Panc1 (cell line): Measurements from ENCODE around the gene ELAPOR2. TPM values are rescaled to one million over a fixed set of nuclear protein-coding genes. Genes with fewer than 3 reads are reported as not detected.
A peak's percentile ranks its signal among the peaks of the same experiment; 100 is the strongest.

Experiments used
- ATAC-seq: fragments of 200-7000 bp; cut with Tn5 transposase; 2 replicates; pipeline ENCODE4 v1.9.1; 2020; ENCODE audit warnings: mild to moderate bottlenecking, moderate library complexity
- Bru-seq: library from RNA; stranded (reverse); fragments of 400-500 nt; gene quantifications from one replicate; lab custom pipeline; 2021; lab: Mats Ljungman, UMichigan
- BruChase-seq, 2 experiments: library from RNA; stranded (reverse); fragments of 400-500 nt; gene quantifications; one replicate each; lab custom pipeline; 2021; lab: Mats Ljungman, UMichigan
- BruUV-seq: library from RNA; stranded (reverse); fragments of 400-500 nt; replicated peaks from 2 replicates; lab custom pipeline; 2021; lab: Mats Ljungman, UMichigan
- CTCF ChIA-PET: fragments of 300-600 bp; sonication (Branson Sonifier 250); formaldehyde crosslinking; loops from one replicate; lab custom pipeline; 2022; ENCODE audit warnings: antibody characterized with exemption; lab: Charles Lee
- POLR2A ChIA-PET: fragments of 300-600 bp; sonication (Branson Sonifier 250); formaldehyde crosslinking; loops from one replicate; lab custom pipeline; 2022; ENCODE audit warnings: antibody characterized with exemption; lab: Charles Lee
- DNase-seq: peaks from one replicate; pipeline ENCODE4 v3.0.0-alpha.2; 2010; ENCODE audit warnings: low read depth, low spot score
- H3K27ac ChIP-seq: 2 replicates; pipeline ENCODE4 v1.5.1; 2011; ENCODE audit warnings: mild to moderate bottlenecking, low read length, inconsistent platforms
- H3K27me3 ChIP-seq: fragments of 200-500 bp; sonication (Bioruptor generic); 2 replicates; pipeline ENCODE4 v1.6.0; 2014; ENCODE audit warnings: low read length, inconsistent platforms; ENCODE audit not compliant: control insufficient read depth, insufficient read depth
- H3K36me3 ChIP-seq: fragments of 200-500 bp; sonication (Bioruptor generic); 2 replicates; pipeline ENCODE4 v1.5.1; 2014; ENCODE audit warnings: inconsistent platforms, mild to moderate bottlenecking, low read length, moderate library complexity; ENCODE audit not compliant: control insufficient read depth, insufficient read depth
- H3K4me1 ChIP-seq: 2 replicates; pipeline ENCODE4 v1.5.1; 2011; ENCODE audit warnings: inconsistent platforms, mild to moderate bottlenecking, low read length, moderate library complexity; ENCODE audit not compliant: control insufficient read depth, insufficient read depth
- H3K4me3 ChIP-seq, 2 experiments: 2 replicates each; pipeline ENCODE4 v1.5.1; 2011 to 2012; ENCODE audit warnings: low read depth in 2 of 2, low read length in 2 of 2, mild to moderate bottlenecking in 2 of 2, inconsistent platforms in 1 of 2, moderate library complexity in 1 of 2
- H3K9me3 ChIP-seq: fragments of 200-500 bp; sonication (Bioruptor generic); 2 replicates; pipeline ENCODE4 v1.5.1; 2014; ENCODE audit warnings: low read depth, mild to moderate bottlenecking, inconsistent platforms, low read length, moderate library complexity; ENCODE audit not compliant: control insufficient read depth, insufficient read depth
- CTCF ChIP-seq: fragments of 450-650 bp; IDR thresholded peaks from 2 replicates; pipeline ENCODE4 v1.5.1; 2017; ENCODE audit warnings: mild to moderate bottlenecking
- POLR2AphosphoS5 ChIP-seq: IDR thresholded peaks from 2 replicates; pipeline ENCODE4 v1.6.1; 2012; ENCODE audit warnings: mild to moderate bottlenecking, low read depth, low read length, moderate library complexity
- TCF7L2 ChIP-seq: IDR thresholded peaks from 2 replicates; pipeline ENCODE4 v1.6.1; 2011; ENCODE audit warnings: mild to moderate bottlenecking, low read depth, low read length, inconsistent platforms
- in situ Hi-C: cut with HindIII; loops from 2 replicates; pipeline ENCODE4 v1.10.0; 2016; ENCODE audit warnings: low sequenced_read_pairs, low pct_unique_long_range_greater_than_20kb
- intact Hi-C: fragments of 100-400 bp; cut with micrococcal nuclease; formaldehyde crosslinking; loops from one replicate; pipeline ENCODE4 v1.10.0; 2022; ENCODE audit not compliant: unreplicated experiment
- long read RNA-seq: library from polyadenylated mRNA; unstranded; transcript quantifications from one replicate; pipeline ENCODE4 v2.0.0, GENCODE V29; 2021; ENCODE audit not compliant: unreplicated experiment
- polyA plus RNA-seq: library from polyadenylated mRNA; unstranded; fragments of >200 nt; gene quantifications from one replicate; pipeline ENCODE4 v1.2.1, GENCODE V29; 2012; ENCODE audit warnings: missing spikeins; ENCODE audit not compliant: insufficient read length
- total RNA-seq: library from RNA; stranded (reverse); gene quantifications from one replicate; pipeline ENCODE4 v1.2.1, GENCODE V29; 2021; ENCODE audit not compliant: unreplicated experiment
- TF ChIP-seq, protein P1 (sequence below), 2 experiments: IDR thresholded peaks; 2 replicates each; pipeline ENCODE4 v1.6.1; 2011 to 2012; ENCODE audit warnings: low read depth in 2 of 2, control low read depth in 1 of 2, low read length in 1 of 2, mild to moderate bottlenecking in 1 of 2, moderate library complexity in 1 of 2; ENCODE audit not compliant: insufficient read depth in 1 of 2

The ELAPOR2 gene, protein sequence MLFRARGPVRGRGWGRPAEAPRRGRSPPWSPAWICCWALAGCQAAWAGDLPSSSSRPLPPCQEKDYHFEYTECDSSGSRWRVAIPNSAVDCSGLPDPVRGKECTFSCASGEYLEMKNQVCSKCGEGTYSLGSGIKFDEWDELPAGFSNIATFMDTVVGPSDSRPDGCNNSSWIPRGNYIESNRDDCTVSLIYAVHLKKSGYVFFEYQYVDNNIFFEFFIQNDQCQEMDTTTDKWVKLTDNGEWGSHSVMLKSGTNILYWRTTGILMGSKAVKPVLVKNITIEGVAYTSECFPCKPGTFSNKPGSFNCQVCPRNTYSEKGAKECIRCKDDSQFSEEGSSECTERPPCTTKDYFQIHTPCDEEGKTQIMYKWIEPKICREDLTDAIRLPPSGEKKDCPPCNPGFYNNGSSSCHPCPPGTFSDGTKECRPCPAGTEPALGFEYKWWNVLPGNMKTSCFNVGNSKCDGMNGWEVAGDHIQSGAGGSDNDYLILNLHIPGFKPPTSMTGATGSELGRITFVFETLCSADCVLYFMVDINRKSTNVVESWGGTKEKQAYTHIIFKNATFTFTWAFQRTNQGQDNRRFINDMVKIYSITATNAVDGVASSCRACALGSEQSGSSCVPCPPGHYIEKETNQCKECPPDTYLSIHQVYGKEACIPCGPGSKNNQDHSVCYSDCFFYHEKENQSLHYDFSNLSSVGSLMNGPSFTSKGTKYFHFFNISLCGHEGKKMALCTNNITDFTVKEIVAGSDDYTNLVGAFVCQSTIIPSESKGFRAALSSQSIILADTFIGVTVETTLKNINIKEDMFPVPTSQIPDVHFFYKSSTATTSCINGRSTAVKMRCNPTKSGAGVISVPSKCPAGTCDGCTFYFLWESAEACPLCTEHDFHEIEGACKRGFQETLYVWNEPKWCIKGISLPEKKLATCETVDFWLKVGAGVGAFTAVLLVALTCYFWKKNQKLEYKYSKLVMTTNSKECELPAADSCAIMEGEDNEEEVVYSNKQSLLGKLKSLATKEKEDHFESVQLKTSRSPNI
- total RNA-seq (0.39 TPM), Bru-seq, nascent RNA (percentile 10 among the genes with signal in this experiment), BruChase-seq, experiment 1, labeled RNA remaining after a 2-hour chase (percentile 7 among the genes with signal in this experiment), BruChase-seq, experiment 2, labeled RNA remaining after a 6-hour chase (percentile 7 among the genes with signal in this experiment)
- not detected for polyA plus RNA-seq
- long read RNA-seq, result 0 reads

DNA sequence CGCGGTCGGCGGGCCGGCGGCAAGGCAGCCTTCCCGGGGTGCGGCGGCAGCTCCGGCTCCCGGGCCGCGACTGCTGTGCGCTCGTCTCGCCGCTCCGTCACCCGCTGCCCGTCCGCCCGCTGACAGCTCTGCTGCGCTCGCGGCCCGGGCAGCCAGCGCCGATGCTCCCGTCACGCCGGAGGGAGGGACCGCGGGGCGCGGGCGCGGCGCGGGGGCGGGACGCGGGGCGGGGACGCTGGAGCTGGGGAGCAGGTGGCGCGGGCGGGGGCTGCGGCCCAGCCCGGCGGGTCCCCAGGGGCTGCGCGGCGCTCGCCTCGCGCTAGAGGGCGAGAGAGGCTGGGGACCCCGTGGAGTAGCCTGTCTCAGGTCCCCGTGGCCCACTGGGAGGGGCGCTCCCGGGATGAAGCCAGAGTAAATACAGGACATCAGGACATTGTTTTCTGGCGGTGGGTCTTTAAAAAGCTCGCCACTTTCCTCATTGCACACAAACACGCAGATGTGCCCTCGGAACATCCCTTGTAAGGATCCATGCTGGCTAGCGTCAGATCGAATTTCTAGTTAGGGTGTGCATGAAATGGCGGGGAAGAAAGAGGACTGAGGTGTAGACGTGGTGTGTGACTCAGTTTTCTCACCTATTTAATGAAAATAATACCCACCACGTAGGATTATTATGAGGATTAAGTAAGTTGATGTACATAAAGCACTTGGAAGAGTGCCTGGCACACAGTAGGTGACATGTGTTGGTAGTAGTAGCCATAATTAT, at the start of gene ELAPOR2:
TSS of gene ELAPOR2 (minus strand) at position 130 of the 763 bp plus-strand sequence. CDS start 141 bp downstream, outside the sequence.
- H3K27me3 ChIP-seq, result peaks cover 10% of the 10 kb centered on the region
- ChIA-PET POLR2A (no interaction called here), CTCF (no interaction called here)
- TF ChIP-seq CTCF (peak; percentile 62), TCF7L2 (no peak), POLR2AphosphoS5 (no peak)
- TF ChIP-seq, protein P1, sequence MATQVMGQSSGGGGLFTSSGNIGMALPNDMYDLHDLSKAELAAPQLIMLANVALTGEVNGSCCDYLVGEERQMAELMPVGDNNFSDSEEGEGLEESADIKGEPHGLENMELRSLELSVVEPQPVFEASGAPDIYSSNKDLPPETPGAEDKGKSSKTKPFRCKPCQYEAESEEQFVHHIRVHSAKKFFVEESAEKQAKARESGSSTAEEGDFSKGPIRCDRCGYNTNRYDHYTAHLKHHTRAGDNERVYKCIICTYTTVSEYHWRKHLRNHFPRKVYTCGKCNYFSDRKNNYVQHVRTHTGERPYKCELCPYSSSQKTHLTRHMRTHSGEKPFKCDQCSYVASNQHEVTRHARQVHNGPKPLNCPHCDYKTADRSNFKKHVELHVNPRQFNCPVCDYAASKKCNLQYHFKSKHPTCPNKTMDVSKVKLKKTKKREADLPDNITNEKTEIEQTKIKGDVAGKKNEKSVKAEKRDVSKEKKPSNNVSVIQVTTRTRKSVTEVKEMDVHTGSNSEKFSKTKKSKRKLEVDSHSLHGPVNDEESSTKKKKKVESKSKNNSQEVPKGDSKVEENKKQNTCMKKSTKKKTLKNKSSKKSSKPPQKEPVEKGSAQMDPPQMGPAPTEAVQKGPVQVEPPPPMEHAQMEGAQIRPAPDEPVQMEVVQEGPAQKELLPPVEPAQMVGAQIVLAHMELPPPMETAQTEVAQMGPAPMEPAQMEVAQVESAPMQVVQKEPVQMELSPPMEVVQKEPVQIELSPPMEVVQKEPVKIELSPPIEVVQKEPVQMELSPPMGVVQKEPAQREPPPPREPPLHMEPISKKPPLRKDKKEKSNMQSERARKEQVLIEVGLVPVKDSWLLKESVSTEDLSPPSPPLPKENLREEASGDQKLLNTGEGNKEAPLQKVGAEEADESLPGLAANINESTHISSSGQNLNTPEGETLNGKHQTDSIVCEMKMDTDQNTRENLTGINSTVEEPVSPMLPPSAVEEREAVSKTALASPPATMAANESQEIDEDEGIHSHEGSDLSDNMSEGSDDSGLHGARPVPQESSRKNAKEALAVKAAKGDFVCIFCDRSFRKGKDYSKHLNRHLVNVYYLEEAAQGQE (IDR thresholded peaks at IDR 0.05; ENCODE audit: insufficient read depth in 1 of 2, low read depth in 2 of 2, low read length in 1 of 2), result no peak
- intact Hi-C loops (no loop called here), in situ Hi-C loops (no loop called here)
- H3K4me3 ChIP-seq, result peak within 1 kb of the TSS; percentile 48 to 61
- H3K36me3 ChIP-seq, result no peaks in the 10 kb centered on the region
- no TSS peak for BruUV-seq
- H3K9me3 ChIP-seq, result no peaks in the 10 kb centered on the region
- DNase-seq (no peak), ATAC-seq (peak; percentile 95)
- H3K27ac ChIP-seq, result no peak within 1 kb of the TSS
- H3K4me1 ChIP-seq, result no peaks in the 10 kb centered on the region
